Measurements from ENCODE around the gene GAL3ST1.
"Not testable (repeated sequence)": the region's sequence is repeated elsewhere in the genome, so short reads cannot be mapped to it uniquely, and the experiment has no call there.

DNA sequence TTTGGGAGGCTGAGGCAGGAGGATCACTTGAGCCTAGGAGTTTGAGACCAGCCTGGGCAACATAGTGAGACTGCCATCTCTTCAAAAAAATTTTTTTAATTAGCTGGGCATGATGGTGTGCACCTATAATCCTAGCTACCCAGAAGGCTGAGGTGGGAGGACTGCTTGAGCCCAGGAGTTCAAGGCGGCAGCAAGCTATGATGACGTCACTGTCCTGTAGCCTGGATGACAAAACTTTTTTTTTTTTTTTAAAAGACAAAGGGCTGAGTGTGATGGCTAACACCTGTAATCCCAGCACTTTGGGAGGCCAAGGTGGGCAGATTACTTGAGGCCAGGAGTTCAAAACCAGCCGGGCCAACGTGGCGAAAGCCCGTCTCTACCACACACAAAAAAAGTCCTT lies 45.4 kb upstream of the GAL3ST1 start:
- TF ChIP-seq, protein P1, sequence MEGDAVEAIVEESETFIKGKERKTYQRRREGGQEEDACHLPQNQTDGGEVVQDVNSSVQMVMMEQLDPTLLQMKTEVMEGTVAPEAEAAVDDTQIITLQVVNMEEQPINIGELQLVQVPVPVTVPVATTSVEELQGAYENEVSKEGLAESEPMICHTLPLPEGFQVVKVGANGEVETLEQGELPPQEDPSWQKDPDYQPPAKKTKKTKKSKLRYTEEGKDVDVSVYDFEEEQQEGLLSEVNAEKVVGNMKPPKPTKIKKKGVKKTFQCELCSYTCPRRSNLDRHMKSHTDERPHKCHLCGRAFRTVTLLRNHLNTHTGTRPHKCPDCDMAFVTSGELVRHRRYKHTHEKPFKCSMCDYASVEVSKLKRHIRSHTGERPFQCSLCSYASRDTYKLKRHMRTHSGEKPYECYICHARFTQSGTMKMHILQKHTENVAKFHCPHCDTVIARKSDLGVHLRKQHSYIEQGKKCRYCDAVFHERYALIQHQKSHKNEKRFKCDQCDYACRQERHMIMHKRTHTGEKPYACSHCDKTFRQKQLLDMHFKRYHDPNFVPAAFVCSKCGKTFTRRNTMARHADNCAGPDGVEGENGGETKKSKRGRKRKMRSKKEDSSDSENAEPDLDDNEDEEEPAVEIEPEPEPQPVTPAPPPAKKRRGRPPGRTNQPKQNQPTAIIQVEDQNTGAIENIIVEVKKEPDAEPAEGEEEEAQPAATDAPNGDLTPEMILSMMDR (IDR thresholded peaks at IDR 0.05; ENCODE audit: poor library complexity): not testable (repeated sequence)
- not testable (repeated sequence) for TF ChIP-seq EZH2 (IDR thresholded peaks at IDR 0.05; ENCODE audit: borderline replicate concordance); EZH2phosphoT487 (IDR thresholded peaks at IDR 0.05; ENCODE audit: low read depth, severe bottlenecking, unreplicated experiment)
